ENCODE data around the gene MYBPC2.
"Not testable (repeated sequence)": the region's sequence is repeated elsewhere in the genome, so short reads cannot be mapped to it uniquely, and the experiment has no call there.

Gene MYBPC2

DNA sequence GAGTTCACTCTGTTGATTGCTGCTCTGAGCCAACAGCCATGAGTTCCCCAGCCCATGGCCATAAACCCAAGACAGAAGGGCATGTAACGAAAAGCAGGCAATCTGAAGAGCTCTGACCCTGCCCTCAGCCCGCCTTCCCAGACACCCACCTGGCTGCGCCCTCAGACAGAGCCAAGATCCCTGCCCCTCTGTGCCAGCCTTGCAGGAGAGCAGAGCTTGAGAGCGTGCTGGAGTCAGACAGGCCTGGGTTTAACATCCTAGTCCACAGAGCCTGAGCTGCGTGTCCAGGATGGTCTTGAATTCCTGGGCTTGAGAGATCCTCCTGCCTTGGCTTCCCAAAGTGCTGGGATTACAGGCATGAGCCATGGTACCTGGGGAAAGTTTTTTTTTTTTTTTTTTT is 24.6 kb downstream of the MYBPC2 start:
- no peak for DNase-seq (ENCODE audit: extremely low read depth in 1 of 2, low read depth in 1 of 2)

DNA sequence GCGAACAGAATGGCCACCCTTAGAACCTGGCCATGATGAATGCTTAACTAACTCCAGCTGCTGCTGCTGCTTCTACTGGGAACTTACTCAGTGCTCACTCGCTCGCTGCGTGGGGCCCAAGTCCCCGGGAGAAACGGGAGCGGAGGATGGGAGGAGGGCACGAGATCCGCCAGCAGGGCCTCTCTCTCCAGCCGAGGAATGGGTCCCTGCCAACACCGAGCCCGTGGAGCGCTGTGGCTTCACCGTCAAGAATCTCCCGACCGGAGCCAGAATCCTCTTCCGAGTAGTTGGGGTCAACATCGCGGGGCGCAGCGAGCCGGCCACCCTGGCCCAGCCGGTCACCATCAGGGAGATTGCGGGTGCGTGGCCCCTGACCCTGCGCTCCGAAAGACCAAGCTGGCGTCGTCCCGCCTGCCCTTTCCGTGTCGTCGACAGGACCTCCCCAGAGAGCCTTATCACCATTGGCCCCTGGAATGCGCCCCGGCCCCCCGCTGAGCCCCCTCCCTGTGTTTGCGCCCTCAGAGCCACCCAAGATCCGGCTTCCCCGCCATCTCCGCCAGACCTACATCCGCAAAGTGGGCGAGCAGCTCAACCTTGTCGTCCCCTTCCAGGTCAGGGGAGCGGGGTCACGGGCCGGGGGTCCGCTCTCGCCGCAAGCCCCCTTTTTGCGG is 25.8 kb downstream of the MYBPC2 start:
- no peak for DNase-seq (ENCODE audit: extremely low read depth in 1 of 2, low read depth in 1 of 2)

DNA sequence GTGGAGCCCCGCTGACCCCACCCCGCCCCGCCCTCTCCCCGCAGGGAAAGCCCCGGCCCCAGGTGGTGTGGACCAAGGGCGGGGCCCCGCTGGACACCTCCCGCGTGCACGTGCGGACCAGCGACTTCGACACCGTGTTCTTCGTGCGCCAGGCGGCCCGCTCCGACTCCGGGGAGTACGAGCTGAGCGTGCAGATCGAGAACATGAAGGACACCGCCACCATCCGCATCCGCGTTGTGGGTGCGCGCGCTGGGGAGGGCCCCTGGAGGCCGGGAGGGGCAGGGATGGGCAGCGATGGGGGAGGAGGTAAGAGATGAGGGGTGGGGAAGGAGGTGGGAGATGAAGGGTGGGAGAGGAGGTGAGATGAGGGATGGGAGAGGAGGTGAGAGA is 26.4 kb downstream of the MYBPC2 start:
- no peak for DNase-seq (ENCODE audit: extremely low read depth in 1 of 2, low read depth in 1 of 2)

DNA sequence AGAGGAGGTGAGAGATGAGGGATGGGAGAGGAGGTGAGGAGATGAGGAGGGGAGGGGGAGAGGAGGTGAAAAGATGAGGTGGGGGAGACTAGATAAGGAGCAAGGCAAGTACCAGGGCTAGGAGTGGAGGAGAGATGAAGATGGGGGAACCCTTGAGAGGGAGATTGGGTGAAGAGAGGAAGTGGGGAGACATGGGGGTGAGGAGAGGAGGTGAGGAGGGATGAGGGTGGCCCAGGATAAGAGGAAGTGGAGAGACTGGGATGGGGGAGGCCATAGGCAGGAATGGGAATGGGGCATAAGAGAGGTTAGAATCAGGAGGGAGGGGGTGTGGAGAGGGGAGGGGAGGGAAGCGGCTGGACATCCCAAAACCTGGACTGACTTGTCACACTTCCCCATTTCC is 26.9 kb downstream of the MYBPC2 start:
- no peak for DNase-seq (ENCODE audit: extremely low read depth in 1 of 2, low read depth in 1 of 2)

DNA sequence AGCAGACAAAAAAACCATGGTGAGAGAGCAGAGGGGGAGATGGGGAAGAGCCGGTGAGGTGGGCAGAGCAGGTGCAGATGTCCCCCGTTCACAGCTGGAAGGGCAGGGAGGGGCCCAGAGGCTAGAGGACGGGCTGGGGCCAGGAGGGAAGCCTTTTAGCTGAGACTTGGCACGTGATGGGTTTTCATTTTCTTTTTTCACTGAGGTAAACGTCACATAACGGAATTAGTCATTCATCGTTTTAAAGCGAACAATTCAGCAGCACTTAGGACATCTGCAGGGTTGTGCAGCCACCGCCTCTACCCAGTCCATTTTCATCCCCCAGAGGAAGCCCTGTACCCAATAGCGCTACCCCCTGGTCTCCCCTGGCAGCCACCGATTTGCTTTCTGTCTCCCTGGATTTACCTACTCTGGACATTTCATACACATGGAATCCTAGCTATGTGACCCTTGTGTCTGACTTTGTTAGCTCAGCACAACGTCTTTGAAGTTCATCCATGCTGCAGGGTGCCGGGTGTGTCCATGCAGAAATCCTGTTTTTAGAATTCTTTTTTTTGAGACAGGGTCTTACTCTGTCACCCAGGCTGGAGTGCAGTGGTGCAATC is 27.6 kb downstream of the MYBPC2 start:
- no peak for DNase-seq (ENCODE audit: extremely low read depth in 1 of 2, low read depth in 1 of 2)

DNA sequence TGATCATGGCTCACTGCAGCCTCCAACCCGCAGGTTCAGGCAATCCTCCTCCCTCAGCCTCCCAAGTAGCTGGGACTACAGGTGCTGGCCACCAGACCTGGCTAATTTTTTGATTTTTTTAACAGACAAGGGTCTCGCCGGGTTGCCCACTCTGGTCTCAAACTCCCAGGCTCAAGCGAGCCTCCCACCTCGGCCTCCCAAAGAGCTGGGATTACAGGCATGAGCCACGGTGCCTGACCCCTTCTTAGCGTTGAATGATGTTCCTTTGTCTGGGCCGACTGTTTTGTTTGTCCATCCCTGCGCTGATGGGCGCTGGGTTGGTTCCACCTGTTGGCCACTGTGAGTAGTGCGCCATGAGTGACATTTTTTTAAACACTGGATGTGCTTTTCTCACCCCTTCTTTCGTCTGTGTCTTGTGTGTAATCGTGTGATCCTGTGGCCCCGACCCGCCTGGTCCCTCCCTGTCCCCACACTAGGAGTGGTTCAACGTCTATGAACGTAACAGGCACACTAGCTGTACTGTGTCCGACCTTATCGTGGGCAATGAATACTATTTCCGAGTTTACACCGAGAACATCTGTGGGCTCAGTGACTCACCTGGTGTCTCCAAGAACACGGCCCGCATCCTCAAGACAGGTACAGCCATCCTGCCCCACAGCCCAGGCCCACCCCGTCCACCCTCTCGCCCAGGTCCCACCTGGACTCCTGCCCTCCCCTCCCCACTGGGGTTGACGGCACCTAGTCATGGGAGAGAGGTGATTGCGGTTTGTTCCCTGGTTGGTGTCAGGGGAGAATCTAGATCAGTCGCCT is 28.6 kb downstream of the MYBPC2 start:
- peak; percentile 26 to 36 for DNase-seq (ENCODE audit: extremely low read depth in 1 of 2, low read depth in 1 of 2)

DNA sequence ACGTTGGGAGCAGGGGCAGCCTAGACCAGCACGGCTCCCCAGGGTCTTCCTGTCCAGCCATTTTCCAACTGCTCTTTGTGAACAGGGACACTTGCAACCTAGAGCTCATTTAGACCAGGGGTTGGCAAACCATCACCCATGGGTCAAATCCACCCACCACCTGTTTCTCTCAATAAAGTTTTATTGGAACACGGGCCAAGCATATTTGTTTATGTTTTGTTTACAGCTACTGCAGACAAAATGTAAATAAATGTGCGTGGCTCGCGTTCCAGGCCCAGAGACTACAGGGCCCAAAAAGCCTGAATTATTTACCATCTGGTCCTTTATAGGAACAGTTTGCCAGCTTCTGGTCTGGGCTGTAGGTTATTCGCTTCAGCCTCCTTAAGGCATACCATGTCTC is 30.3 kb downstream of the MYBPC2 start:
- DNase-seq (ENCODE audit: extremely low read depth in 1 of 2, low read depth in 1 of 2) = no peak

DNA sequence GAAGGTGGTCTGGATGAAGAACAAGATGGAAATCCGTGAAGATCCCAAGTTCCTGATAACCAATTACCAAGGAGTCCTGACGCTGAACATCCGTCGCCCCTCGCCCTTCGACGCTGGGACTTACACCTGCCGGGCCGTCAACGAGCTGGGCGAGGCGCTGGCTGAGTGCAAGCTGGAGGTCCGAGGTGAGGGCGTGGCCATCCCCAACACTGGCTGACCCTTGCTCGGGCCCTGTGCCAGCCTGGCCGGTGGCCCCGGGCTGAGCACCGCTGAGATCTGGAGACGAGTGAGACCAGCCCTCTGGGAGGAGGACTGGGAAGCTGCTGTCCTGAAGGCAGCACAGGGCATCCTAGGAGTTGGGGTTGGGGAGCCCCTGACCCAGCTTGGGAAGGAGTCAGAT is 31.7 kb downstream of the MYBPC2 start:
- DNase-seq (ENCODE audit: extremely low read depth in 1 of 2, low read depth in 1 of 2) = no peak

DNA sequence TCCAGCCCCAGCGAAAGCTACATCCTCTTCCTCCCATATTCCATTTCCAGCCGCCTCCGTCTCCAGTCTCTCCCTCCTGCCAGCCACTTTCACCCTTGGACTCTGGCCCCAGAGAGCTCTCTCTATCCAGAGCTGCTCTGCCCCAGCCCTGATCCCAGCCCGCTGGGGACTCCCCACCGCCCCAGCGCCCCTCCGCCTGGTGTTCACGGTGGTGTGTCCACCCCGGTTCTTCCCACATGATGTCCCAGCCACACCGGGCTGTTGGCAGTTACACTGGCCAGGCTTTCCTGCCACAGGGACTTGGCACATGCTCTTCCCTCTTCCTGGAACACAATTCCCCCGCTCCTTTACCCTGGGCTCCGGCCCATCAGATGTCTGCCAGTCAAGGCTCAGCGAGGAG is 32.3 kb downstream of the MYBPC2 start:
- no peak for DNase-seq (ENCODE audit: extremely low read depth in 1 of 2, low read depth in 1 of 2)

DNA sequence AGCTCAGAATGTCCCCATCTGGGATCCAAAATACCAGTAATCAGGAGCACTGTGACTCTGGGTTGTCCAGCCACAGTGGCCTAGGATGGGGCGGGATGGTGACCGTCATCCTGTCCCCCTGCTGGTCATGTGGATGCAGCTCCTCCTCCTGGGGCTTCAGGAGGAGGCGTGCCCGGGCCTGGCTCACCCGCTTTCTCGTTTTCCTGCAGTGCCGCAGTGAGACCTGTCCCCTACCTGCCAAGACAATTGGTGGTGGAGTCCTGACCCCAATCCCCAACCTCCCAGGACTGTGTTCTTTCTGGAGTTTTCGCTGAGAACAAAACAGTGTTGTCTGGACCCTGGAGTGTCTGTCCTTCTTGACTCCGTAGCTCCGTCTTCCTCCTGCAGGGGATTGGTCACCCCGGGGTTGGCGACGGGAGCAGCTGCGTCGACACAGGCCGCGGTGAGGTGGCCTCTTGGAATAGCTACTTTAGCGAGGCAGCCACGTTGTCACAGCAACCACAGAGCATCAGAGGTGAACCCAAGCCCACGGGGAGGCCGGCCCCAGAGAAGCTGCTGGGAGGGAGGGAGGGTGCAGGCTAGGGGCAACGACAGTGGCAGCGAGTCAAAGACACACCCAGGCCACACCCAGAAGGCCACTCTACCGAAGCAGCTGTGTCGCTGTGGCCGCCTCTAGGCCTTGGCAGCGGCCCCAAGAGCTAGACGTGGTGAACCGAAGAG is 33.5 kb downstream of the MYBPC2 start:
- no peak for DNase-seq (ENCODE audit: extremely low read depth in 1 of 2, low read depth in 1 of 2)

DNA sequence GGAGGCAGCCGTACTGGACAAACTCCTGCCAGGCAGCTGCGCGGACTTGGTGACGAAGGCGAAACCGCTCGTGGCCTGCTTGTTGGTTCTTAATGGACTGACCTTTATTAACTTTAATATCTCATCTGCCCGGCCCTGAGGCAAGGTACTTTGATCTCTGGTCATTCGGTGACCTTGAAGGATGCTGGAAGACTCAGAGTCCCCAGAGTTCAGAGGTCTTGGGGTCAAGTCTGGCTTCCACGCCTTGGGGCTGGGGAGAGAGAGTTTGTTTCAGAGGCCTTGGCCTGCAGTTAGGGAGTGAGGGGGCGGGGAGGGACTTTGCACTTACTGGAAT is 34.0 kb downstream of the MYBPC2 start:
- no peak for DNase-seq (ENCODE audit: extremely low read depth in 1 of 2, low read depth in 1 of 2)

DNA sequence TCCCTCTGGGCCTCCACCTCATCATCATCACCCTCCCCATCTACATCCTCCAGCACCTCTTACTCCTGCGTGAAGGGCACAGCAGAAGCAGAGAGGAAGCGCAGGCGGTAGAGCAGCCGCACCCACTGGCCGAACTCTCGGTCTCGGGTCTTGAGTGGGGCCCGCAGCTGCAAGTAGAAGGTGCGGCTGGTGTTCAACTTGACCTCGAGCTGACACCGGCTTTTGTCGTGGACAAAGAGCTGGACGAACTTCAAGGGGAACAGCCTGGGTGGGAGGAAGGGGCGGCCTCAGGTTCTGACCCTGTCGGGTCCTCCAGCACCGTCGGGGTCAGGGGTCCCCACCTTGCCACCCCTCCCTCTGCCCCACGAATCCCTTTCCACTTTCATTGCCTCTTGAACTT is 34.9 kb downstream of the MYBPC2 start:
- no peak for DNase-seq (ENCODE audit: extremely low read depth in 1 of 2, low read depth in 1 of 2)

DNA sequence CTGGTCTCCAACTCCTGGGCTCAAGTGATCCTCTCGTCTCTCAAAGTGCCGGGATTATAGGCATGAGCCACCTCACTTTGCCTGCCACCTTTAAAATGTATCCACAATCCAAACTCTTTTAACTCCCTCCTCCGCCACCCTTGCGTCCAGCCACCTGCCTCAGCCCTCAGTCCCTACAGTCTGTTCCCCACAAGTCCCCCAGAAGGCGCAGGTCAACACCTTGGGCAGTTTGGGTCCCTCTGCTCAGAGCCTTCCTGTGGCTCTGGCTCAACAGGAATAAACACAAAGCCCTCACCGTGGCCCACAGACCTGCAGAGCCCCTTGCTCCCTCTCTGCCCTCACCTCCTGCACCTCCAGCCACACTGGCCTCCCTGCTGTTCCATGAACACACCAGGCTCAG is 36.1 kb downstream of the MYBPC2 start:
- no peak for DNase-seq (ENCODE audit: extremely low read depth in 1 of 2, low read depth in 1 of 2)

DNA sequence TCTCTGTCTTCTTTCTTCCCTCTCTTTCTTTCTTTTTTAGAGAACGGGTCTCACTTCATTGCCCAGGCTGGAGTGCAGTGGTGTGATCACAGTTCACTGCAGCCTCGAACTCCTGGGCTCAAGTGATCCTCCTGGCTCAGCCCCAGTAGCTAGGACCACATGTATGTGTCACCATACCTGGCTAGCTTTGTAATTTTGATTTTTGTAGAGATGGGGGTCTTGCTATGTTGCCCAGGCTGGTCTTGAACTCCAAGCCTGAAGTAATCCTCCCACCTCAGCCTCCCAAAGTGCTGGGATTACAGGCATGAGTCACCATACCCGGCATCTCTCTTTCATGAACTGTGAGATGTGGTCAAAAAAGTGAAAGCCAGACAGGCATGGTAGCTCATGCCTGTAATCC is 40.6 kb downstream of the MYBPC2 start:
- not testable (repeated sequence) for DNase-seq (ENCODE audit: extremely low read depth in 1 of 2, low read depth in 1 of 2)

DNA sequence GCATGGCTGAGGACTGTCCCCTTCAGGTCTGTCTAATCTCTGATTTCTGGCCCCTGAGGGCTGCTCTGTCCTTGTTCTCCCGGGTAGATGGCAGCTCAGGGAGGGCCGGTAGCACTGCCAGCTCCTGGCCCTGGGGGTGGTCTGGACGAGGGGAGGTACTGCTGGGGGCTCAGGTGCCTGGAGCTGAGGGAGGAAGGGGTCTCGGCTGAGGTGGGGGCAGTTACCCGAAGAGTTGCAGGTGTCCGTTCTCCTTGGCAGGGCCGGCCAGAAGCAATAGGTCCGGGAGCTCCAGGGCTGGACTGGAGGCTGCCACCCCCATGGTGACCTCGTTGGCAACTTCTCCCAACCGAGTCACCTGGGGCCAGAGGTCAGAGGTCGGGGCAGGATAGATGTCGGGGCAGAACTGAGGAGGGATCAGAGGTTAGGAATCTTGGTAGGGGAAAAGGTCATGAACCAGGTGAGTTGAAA is 42.4 kb downstream of the MYBPC2 start:
- no peak for DNase-seq (ENCODE audit: extremely low read depth in 1 of 2, low read depth in 1 of 2)

DNA sequence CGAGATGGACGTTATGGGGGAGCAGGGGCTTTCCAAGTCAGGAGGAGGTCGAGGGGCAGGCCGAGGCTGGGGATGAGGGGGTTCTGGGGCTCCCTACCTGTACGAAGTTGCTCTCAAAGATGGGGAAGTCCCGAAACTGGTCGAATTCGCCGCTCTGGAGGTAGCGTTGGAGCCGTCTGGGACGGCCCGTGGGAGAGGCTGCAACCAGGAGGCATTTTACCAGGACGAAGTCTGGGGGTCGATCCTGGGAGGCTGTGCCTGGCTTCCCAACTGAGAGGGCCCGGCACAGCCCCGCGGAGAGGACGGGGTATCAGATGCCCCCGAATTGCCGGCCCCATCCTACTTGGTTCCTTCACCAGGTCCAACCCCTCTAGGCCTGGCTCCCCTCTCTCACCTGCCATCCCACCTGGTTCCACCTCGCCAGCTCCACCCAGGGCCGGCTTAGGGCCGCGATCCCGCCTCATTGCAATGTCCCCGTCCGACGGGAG is 43.1 kb downstream of the MYBPC2 start:
- DNase-seq (ENCODE audit: extremely low read depth in 1 of 2, low read depth in 1 of 2) = no peak

DNA sequence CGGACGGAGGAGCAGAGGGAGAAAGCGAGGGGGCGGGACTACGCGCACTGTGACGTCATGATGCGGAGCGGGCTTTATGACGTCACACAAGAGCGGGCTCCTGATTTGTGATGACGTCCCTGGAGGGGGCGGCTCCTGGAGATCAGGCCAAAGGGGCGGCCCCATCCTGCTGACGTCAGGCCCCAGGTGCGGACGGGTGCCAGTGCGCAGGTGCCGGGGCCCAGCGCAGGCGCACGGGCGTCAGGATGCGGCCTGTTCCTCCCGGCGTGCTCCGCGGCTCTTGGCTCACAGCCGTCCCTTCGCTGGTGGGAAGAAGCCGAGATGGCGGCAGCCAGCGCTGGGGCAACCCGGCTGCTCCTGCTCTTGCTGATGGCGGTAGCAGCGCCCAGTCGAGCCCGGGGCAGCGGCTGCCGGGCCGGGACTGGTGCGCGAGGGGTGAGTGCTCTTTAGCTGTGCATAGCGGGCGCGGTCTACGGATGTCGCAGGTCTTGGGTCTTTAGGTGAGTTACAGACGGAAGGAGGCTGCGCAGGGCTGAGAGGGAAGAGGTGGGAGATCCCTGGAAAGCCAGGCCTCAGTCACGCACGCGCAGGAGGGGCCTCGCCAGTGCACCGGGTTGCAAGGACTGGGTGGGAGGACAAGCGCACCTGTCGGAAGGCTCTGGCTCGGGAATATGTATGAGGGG is 43.7 kb downstream of the MYBPC2 start, which contains the start of the genes EMC10 and GARIN5A:
TSS of gene EMC10 (plus strand) at position 284 of the 683 bp plus-strand sequence. CDS start at position 322, 38 bp downstream.
TSS of gene GARIN5A (minus strand) at position 625 of the 683 bp plus-strand sequence. CDS start at position 165, 460 bp downstream.
- DNase-seq (ENCODE audit: extremely low read depth in 1 of 2, low read depth in 1 of 2) = peak; percentile 88 to 94

DNA sequence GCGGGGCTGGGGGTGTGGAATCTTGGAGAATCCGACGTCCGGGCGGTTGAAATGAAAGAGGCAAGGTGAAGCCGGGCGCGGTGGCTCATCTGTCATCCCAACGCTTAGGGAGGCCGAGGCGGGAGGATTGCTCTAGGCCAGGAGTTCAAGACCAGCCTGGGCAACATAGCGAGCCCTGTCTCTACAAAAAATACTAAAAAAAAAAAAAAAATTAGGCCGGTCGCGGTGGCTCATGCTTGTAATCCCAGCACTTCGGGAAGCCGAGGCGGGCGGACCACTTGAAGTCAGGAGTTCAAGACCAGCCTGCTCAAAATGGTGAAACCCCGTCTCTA is 44.2 kb downstream of the MYBPC2 start:
- DNase-seq (ENCODE audit: extremely low read depth in 1 of 2, low read depth in 1 of 2) = no peak

DNA sequence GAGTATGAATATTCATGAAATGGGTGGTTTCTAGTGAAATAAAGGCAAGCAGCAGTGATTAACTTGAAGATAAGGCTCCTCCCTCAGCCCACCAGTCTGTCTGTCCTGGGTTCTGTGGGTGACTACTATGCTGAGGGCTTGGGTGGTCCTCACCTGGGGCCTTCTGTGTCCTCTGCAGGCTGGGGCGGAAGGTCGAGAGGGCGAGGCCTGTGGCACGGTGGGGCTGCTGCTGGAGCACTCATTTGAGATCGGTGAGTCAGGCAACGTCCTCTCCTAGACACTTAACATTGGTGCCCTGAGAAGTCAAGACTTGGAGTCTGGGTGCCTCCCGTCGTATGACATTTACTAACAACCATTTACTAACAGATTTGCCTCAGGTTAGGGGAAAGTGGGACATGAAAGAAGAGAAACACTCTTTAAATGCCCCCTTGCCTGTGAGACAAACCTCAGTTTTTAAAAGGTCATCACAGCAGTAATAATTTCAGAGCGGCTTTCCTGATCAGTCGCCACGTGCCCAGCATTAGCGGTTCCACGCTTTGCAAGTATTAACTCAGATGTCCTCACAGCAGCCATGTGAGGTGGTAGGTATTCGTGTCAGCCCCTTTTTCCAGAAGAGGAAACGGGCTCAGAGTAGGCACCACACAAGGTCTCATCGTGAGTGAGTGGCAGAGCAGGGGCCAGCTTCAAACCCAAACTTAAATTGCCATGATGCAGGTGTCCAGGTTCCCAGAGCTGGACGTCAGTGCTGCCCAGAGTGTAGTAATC is 45.2 kb downstream of the MYBPC2 start:
- DNase-seq (ENCODE audit: extremely low read depth in 1 of 2, low read depth in 1 of 2) = no peak
